ENCODE data around the gene AMN. TPM values are rescaled to one million over a fixed set of nuclear protein-coding genes. Genes with fewer than 3 reads are reported as not detected.

AMN gene
- total and polyA plus RNA-seq, 2 experiments from 2014 or later: 0.69 to 1.2 TPM

GRCh38 chr14:102935756-102936155 lies 13.3 kb downstream of the AMN start:
- no peaks in the 10 kb centered on the region for H3K4me1 Mint-ChIP-seq
- no peak overlapping the region for H3K27ac Mint-ChIP-seq
- no peak overlapping the region for H3K4me3 Mint-ChIP-seq
- Histone ChIP-seq H3F3A (replicated peaks; ENCODE audit: low read depth) (no peaks in the 10 kb centered on the region), H3K4me3 (no peak overlapping the region), H4K20me1 (replicated peaks; ENCODE audit: insufficient read depth) (0 out of 2 replicates have a peak, but pooled peaks cover 4% of the 10 kb centered on the region), H2AFZ (no peak overlapping the region), H3K79me2 (replicated peaks; ENCODE audit: insufficient read depth) (no peaks in the 10 kb centered on the region), H3K27ac (ENCODE audit: low read depth) (no peak overlapping the region), H3K36me3 (ENCODE audit: insufficient read depth) (no peaks in the 10 kb centered on the region), H3K4me1 (ENCODE audit: insufficient read depth) (no peaks in the 10 kb centered on the region), H3K4me2 (no peak overlapping the region), H3K9me2 (ENCODE audit: insufficient read depth) (no peaks in the 10 kb centered on the region), H3K27me3 (ENCODE audit: insufficient read depth) (peaks cover 7% of the 10 kb centered on the region)
- no peak for TF ChIP-seq ZNF331 (CRISPR knock-in tag; IDR thresholded peaks at IDR 0.05; ENCODE audit: low read depth)
- TF ChIP-seq CREB1 (CRISPR knock-in tag; IDR thresholded peaks at IDR 0.05; ENCODE audit: low read depth): no peak
- no peak for TF ChIP-seq CTCF (conservative IDR thresholded peaks at IDR 0.05; ENCODE audit: low read depth in 2 of 2)
- TF ChIP-seq JUNB (IDR thresholded peaks at IDR 0.05; ENCODE audit: unreplicated experiment): no peak
- no peak for TF ChIP-seq EZH2 (IDR thresholded peaks at IDR 0.05; ENCODE audit: low read depth, unreplicated experiment)
- TF ChIP-seq STAT1 (IDR thresholded peaks at IDR 0.05; ENCODE audit: unreplicated experiment): no peak
- no peaks in the 10 kb centered on the region for H3K9me3 Mint-ChIP-seq
- peaks cover 25% of the 10 kb centered on the region for H3K27me3 Mint-ChIP-seq (ENCODE audit: insufficient read depth, low read depth, poor library complexity)
- DNase-seq (ENCODE audit: low spot score): no peak
- peaks cover 28% of the 10 kb centered on the region for H3K36me3 Mint-ChIP-seq (ENCODE audit: low read depth)
- no peak for ATAC-seq

GRCh38 chr14:102937331-102938175 lies 15.1 kb downstream of the AMN start:
- Histone ChIP-seq H3K36me3 (ENCODE audit: insufficient read depth) (peaks cover 3% of the 10 kb centered on the region; the same call in 1 of the 2 replicates), H3K4me3 (no peak overlapping the region), H2AFZ (no peak overlapping the region), H3K27ac (ENCODE audit: low read depth) (no peak overlapping the region), H3K9me2 (ENCODE audit: insufficient read depth) (no peaks in the 10 kb centered on the region), H3K79me2 (replicated peaks; ENCODE audit: insufficient read depth) (no peaks in the 10 kb centered on the region), H4K20me1 (replicated peaks; ENCODE audit: insufficient read depth) (peaks cover 9% of the 10 kb centered on the region; the same call in 1 of the 2 replicates), H3K27me3 (ENCODE audit: insufficient read depth) (no peaks in the 10 kb centered on the region), H3K4me1 (ENCODE audit: insufficient read depth) (no peaks in the 10 kb centered on the region), H3K4me2 (no peak overlapping the region), H3F3A (replicated peaks; ENCODE audit: low read depth) (no peaks in the 10 kb centered on the region)
- ATAC-seq (no peak), DNase-seq (ENCODE audit: low spot score) (no peak)
- Mint-ChIP-seq H3K27me3 (ENCODE audit: insufficient read depth, low read depth, poor library complexity) (peaks cover 10% of the 10 kb centered on the region), H3K36me3 (ENCODE audit: low read depth) (peaks cover 35% of the 10 kb centered on the region), H3K4me1 (no peaks in the 10 kb centered on the region), H3K9me3 (no peaks in the 10 kb centered on the region), H3K27ac (no peak overlapping the region), H3K4me3 (no peak overlapping the region)
- no peak for TF ChIP-seq REST (IDR thresholded peaks at IDR 0.05; ENCODE audit: unreplicated experiment)

Measured in GM23338 (cell line).